HL-60 (cell line): ENCODE data around the gene RPL36.

ENCODE experiments used
- CTCF ChIP-seq: IDR thresholded peaks from one replicate; pipeline ENCODE4 v1.5.1; 2011; ENCODE audit warnings: low read length, control low read depth, inconsistent platforms; ENCODE audit not compliant: insufficient read depth
- GABPA ChIP-seq: IDR thresholded peaks from 2 replicates; pipeline ENCODE4 v1.6.1; 2012; ENCODE audit warnings: low read depth
- POLR2AphosphoS5 ChIP-seq: IDR thresholded peaks from 2 replicates; pipeline ENCODE4 v1.6.1; 2012; ENCODE audit warnings: low read depth
- SPI1 ChIP-seq: IDR thresholded peaks from 2 replicates; pipeline ENCODE4 v1.6.1; 2012; ENCODE audit warnings: low read depth, mild to moderate bottlenecking, borderline replicate concordance

- TF ChIP-seq CTCF, result peak; percentile 78
- no peak for TF ChIP-seq POLR2AphosphoS5
- no peak for TF ChIP-seq SPI1
- no peak for TF ChIP-seq GABPA
Measured at GRCh38 chr19:5686647-5687359, 3.3 kb upstream of the RPL36 start.
